HL-60 (cell line): ENCODE data around the gene CPNE2.
"Not testable (repeated sequence)": the region's sequence is repeated elsewhere in the genome, so short reads cannot be mapped to it uniquely, and the experiment has no call there.

Experiments used
- DNase-seq, 2 experiments: peaks; one replicate each; pipeline ENCODE4 v3.0.0-alpha.2; 2010 to 2020; ENCODE audit warnings: low read depth in 1 of 2, low spot score in 1 of 2
- H3K27ac ChIP-seq: fragments of 250-450 bp; sonication (Bioruptor Pico); replicated peaks from 2 replicates; pipeline ENCODE4 v1.5.1; 2020; ENCODE audit warnings: mild to moderate bottlenecking, moderate library complexity
- H3K27me3 ChIP-seq: fragments of 250-450 bp; sonication (Bioruptor Pico); 2 replicates; pipeline ENCODE4 v1.5.1; 2021; ENCODE audit warnings: mild to moderate bottlenecking, moderate library complexity; ENCODE audit not compliant: insufficient read depth, poor library complexity, severe bottlenecking
- H3K4me3 ChIP-seq: replicated peaks from 2 replicates; pipeline ENCODE4 v1.5.1; 2011; ENCODE audit warnings: mild to moderate bottlenecking, control low read depth, low read length; ENCODE audit not compliant: insufficient read depth
- CTCF ChIP-seq: IDR thresholded peaks from one replicate; pipeline ENCODE4 v1.5.1; 2011; ENCODE audit warnings: low read length, control low read depth, inconsistent platforms; ENCODE audit not compliant: insufficient read depth
- GABPA ChIP-seq: IDR thresholded peaks from 2 replicates; pipeline ENCODE4 v1.6.1; 2012; ENCODE audit warnings: low read depth
- POLR2AphosphoS5 ChIP-seq: IDR thresholded peaks from 2 replicates; pipeline ENCODE4 v1.6.1; 2012; ENCODE audit warnings: low read depth
- SPI1 ChIP-seq: IDR thresholded peaks from 2 replicates; pipeline ENCODE4 v1.6.1; 2012; ENCODE audit warnings: low read depth, mild to moderate bottlenecking, borderline replicate concordance
- TF ChIP-seq, protein P1 (sequence below): IDR thresholded peaks from 2 replicates; pipeline ENCODE4 v1.6.1; 2012; ENCODE audit warnings: low read depth; ENCODE audit not compliant: insufficient replicate concordance

CPNE2 gene

GRCh38 chr16:57186872-57187854, 94.8 kb downstream of the CPNE2 start:
- peak in 1 of 2 experiments; percentile 10 for DNase-seq
- Histone ChIP-seq H3K27me3 (no peaks in the 10 kb centered on the region), H3K4me3 (peak overlapping the region; percentile 98), H3K27ac (peak overlapping the region; percentile 86)
- TF ChIP-seq SPI1 (no peak), CTCF (no peak)

GRCh38 chr16:57187902-57188710, 95.7 kb downstream of the CPNE2 start:
- Histone ChIP-seq H3K4me3 (peak overlapping the region; percentile 98), H3K27ac (peak overlapping the region; percentile 86; the same call in 1 of the 2 replicates)
- not testable (repeated sequence) for H3K27me3 ChIP-seq, DNase-seq

DNA sequence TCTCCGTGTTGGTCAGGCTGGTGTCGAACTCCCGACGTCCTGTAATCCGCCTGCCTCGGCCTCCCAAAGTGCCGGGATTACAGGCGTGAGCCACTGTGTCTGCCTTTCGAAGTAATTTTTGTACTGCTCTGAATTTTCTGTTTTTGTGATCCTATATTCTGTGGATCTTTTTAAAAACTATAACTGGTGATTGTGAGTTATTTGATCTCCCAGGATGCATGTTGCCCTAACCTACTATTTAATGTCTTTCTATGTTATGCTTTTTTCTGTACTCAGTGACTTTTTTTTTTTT, 96.3 kb downstream of the CPNE2 start:
- Histone ChIP-seq H3K27me3 (no peaks in the 10 kb centered on the region), H3K4me3 (no peak overlapping the region), H3K27ac (no peak overlapping the region)
- TF ChIP-seq CTCF (no peak), GABPA (no peak), SPI1 (no peak), POLR2AphosphoS5 (no peak)
- TF ChIP-seq, protein P1, sequence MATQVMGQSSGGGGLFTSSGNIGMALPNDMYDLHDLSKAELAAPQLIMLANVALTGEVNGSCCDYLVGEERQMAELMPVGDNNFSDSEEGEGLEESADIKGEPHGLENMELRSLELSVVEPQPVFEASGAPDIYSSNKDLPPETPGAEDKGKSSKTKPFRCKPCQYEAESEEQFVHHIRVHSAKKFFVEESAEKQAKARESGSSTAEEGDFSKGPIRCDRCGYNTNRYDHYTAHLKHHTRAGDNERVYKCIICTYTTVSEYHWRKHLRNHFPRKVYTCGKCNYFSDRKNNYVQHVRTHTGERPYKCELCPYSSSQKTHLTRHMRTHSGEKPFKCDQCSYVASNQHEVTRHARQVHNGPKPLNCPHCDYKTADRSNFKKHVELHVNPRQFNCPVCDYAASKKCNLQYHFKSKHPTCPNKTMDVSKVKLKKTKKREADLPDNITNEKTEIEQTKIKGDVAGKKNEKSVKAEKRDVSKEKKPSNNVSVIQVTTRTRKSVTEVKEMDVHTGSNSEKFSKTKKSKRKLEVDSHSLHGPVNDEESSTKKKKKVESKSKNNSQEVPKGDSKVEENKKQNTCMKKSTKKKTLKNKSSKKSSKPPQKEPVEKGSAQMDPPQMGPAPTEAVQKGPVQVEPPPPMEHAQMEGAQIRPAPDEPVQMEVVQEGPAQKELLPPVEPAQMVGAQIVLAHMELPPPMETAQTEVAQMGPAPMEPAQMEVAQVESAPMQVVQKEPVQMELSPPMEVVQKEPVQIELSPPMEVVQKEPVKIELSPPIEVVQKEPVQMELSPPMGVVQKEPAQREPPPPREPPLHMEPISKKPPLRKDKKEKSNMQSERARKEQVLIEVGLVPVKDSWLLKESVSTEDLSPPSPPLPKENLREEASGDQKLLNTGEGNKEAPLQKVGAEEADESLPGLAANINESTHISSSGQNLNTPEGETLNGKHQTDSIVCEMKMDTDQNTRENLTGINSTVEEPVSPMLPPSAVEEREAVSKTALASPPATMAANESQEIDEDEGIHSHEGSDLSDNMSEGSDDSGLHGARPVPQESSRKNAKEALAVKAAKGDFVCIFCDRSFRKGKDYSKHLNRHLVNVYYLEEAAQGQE = no peak
- no peak for DNase-seq

GRCh38 chr16:57189527-57189926, 97.1 kb downstream of the CPNE2 start:
- DNase-seq, H3K27me3 ChIP-seq, H3K4me3 ChIP-seq, H3K27ac ChIP-seq: not testable (repeated sequence)

GRCh38 chr16:57190136-57190535, 97.8 kb downstream of the CPNE2 start:
- Histone ChIP-seq H3K27ac (no peak overlapping the region), H3K4me3 (no peak overlapping the region), H3K27me3 (no peaks in the 10 kb centered on the region)
- TF ChIP-seq SPI1 = no peak
- TF ChIP-seq POLR2AphosphoS5 = no peak
- TF ChIP-seq, protein P1 = no peak
- TF ChIP-seq GABPA = no peak
- no peak for TF ChIP-seq CTCF
- no peak for DNase-seq
